H1 (cell line): ENCODE measurements around the gene PTPRE.

Source experiments
- CBX8 ChIP-seq: fragments of 300-800, 300-1000 bp; sonication (generic); IDR thresholded peaks from 2 replicates; pipeline ENCODE4 v1.7.1; 2016; ENCODE audit warnings: low read depth, low read length, borderline replicate concordance
- HDAC6 ChIP-seq: IDR thresholded peaks from one replicate; pipeline ENCODE4 v1.7.1; 2012; ENCODE audit warnings: low read depth, mild to moderate bottlenecking, inconsistent platforms, low read length, moderate library complexity
- JUN ChIP-seq: IDR thresholded peaks from 2 replicates; pipeline ENCODE4 v1.6.1; 2011; ENCODE audit warnings: low read depth, mild to moderate bottlenecking, improper control_type of control experiment, low read length
- POLR2AphosphoS5 ChIP-seq: IDR thresholded peaks from 2 replicates; pipeline ENCODE4 v1.6.1; 2011; ENCODE audit warnings: low read depth, low read length
- TEAD4 ChIP-seq: IDR thresholded peaks from 2 replicates; pipeline ENCODE4 v1.6.1; 2012; ENCODE audit warnings: low read depth, low read length, inconsistent platforms, mixed read lengths
- TF ChIP-seq, protein P1 (sequence below), 3 experiments: IDR thresholded peaks; 1 replicate in 2 of 3; 2 replicates in 1 of 3; pipeline versions ENCODE4 v1.5.1 to v1.6.1; 2011; ENCODE audit warnings: low read length in 3 of 3, mild to moderate bottlenecking in 3 of 3, inconsistent platforms in 2 of 3, low read depth in 1 of 3, moderate library complexity in 1 of 3; ENCODE audit not compliant: insufficient read depth in 1 of 3; ENCODE audit errors: control extremely low read depth in 1 of 3
- TF ChIP-seq, protein P2 (sequence below): IDR thresholded peaks from 2 replicates; pipeline ENCODE4 v1.6.1; 2011; ENCODE audit warnings: low read depth, mild to moderate bottlenecking, low read length; ENCODE audit not compliant: insufficient read depth
- TF ChIP-seq, protein P3 (sequence below): IDR thresholded peaks from 2 replicates; pipeline ENCODE4 v1.6.1; 2012; ENCODE audit warnings: inconsistent platforms

DNA sequence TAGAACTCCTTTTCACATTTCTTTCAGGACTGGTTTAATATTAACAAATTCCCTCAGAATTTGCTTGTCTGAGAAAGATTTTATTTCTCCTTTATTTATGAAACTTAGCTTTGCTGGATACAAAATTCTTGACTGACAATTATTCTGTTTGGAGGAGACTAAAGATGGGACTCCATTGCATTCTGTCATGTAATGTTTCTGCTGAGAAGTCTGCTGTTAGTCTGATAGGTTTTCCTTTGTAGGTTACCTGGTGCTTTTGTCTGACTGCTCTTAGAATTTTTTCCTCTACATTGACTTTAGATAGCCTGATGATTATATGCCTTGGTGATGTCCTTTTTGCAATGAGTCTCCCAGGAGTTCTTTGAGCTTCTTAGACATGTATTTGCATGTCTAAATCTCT, 37.6 kb upstream of the PTPRE start:
- TF ChIP-seq JUN = no peak
- TF ChIP-seq TEAD4 = no peak
- TF ChIP-seq, protein P1, sequence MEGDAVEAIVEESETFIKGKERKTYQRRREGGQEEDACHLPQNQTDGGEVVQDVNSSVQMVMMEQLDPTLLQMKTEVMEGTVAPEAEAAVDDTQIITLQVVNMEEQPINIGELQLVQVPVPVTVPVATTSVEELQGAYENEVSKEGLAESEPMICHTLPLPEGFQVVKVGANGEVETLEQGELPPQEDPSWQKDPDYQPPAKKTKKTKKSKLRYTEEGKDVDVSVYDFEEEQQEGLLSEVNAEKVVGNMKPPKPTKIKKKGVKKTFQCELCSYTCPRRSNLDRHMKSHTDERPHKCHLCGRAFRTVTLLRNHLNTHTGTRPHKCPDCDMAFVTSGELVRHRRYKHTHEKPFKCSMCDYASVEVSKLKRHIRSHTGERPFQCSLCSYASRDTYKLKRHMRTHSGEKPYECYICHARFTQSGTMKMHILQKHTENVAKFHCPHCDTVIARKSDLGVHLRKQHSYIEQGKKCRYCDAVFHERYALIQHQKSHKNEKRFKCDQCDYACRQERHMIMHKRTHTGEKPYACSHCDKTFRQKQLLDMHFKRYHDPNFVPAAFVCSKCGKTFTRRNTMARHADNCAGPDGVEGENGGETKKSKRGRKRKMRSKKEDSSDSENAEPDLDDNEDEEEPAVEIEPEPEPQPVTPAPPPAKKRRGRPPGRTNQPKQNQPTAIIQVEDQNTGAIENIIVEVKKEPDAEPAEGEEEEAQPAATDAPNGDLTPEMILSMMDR (IDR thresholded peaks at IDR 0.05; ENCODE audit: control extremely low read depth in 1 of 3, insufficient read depth in 1 of 3, low read depth in 1 of 3, low read length in 3 of 3) = no peak
- TF ChIP-seq, protein P2, sequence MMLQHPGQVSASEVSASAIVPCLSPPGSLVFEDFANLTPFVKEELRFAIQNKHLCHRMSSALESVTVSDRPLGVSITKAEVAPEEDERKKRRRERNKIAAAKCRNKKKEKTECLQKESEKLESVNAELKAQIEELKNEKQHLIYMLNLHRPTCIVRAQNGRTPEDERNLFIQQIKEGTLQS = no peak
- TF ChIP-seq POLR2AphosphoS5 = no peak
- TF ChIP-seq HDAC6 = no peak
- TF ChIP-seq CBX8 = no peak
- TF ChIP-seq, protein P3, sequence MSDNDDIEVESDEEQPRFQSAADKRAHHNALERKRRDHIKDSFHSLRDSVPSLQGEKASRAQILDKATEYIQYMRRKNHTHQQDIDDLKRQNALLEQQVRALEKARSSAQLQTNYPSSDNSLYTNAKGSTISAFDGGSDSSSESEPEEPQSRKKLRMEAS = no peak
